Measurements from ENCODE around the gene TH. TPM values are rescaled to one million over a fixed set of nuclear protein-coding genes. Genes with fewer than 3 reads are reported as not detected.

TH gene
- total and polyA plus RNA-seq, 2 donors from 2014 or later: not detected

- TF ChIP-seq CTCF (IDR thresholded peaks at IDR 0.05; ENCODE audit: borderline replicate concordance, extremely low read depth, insufficient read depth): no peak
- FAIRE-seq: no peak
- intact Hi-C loops (cut with DNase I): no loop called here
These were observed 47.9 kb upstream of the TH start for GRCh38 chr11:2219318-2220017.

GRCh38 chr11:2218031-2218633 is 46.5 kb upstream of the TH start:
- no peak for TF ChIP-seq CTCF (IDR thresholded peaks at IDR 0.05; ENCODE audit: borderline replicate concordance, extremely low read depth, insufficient read depth)
- Histone ChIP-seq H3K9me3 (ENCODE audit: control insufficient read depth in 2 of 3, insufficient read depth in 1 of 3, low read length in 3 of 3) (no peaks in the 10 kb centered on the region), H3K4me1 (ENCODE audit: control insufficient read depth in 2 of 3, insufficient read depth in 2 of 3, low read depth in 1 of 3, low read length in 3 of 3) (no peaks in the 10 kb centered on the region), H3K36me3 (ENCODE audit: control insufficient read depth in 2 of 3, insufficient read depth in 3 of 3, low read length in 3 of 3) (no peaks in the 10 kb centered on the region), H3K27me3 (ENCODE audit: control insufficient read depth, insufficient read depth, low read length) (no peaks in the 10 kb centered on the region), H3K4me3 (ENCODE audit: low read length in 3 of 3) (no peak overlapping the region), H3K9ac (ENCODE audit: low read length in 3 of 3) (no peak overlapping the region), H3K27ac (ENCODE audit: low read depth in 2 of 2, low read length in 2 of 2) (no peak overlapping the region)
- DNase-seq (peak in 2 of 5 donors; percentile 34 to 51), FAIRE-seq (no peak)
- intact Hi-C loops (cut with DNase I): no loop called here

More at GRCh38 chr11:2219318-2220017, 47.9 kb upstream of the TH start:
- H3K27ac ChIP-seq (ENCODE audit: low read depth in 2 of 2, low read length in 2 of 2): no peak overlapping the region
- H3K27me3 ChIP-seq (ENCODE audit: control insufficient read depth, insufficient read depth, low read length): no peaks in the 10 kb centered on the region
- H3K9me3 ChIP-seq (ENCODE audit: control insufficient read depth in 2 of 3, insufficient read depth in 1 of 3, low read length in 3 of 3): peaks cover 0 to 5% (median 0%) of the 10 kb centered on the region in 3 donors
- H3K9ac ChIP-seq (ENCODE audit: low read length in 3 of 3): no peak overlapping the region
- H3K4me1 ChIP-seq (ENCODE audit: control insufficient read depth in 2 of 3, insufficient read depth in 2 of 3, low read depth in 1 of 3, low read length in 3 of 3): no peaks in the 10 kb centered on the region
- H3K4me3 ChIP-seq (ENCODE audit: low read length in 3 of 3): no peak overlapping the region
- DNase-seq: no peak
- H3K36me3 ChIP-seq (ENCODE audit: control insufficient read depth in 2 of 3, insufficient read depth in 3 of 3, low read length in 3 of 3): no peaks in the 10 kb centered on the region

- Histone ChIP-seq H3K27me3 (ENCODE audit: control insufficient read depth, insufficient read depth, low read length) (no peaks in the 10 kb centered on the region), H3K27ac (ENCODE audit: low read depth in 2 of 2, low read length in 2 of 2) (no peak overlapping the region), H3K9me3 (ENCODE audit: control insufficient read depth in 2 of 3, insufficient read depth in 1 of 3, low read length in 3 of 3) (no peaks in the 10 kb centered on the region), H3K36me3 (ENCODE audit: control insufficient read depth in 2 of 3, insufficient read depth in 3 of 3, low read length in 3 of 3) (no peaks in the 10 kb centered on the region), H3K4me1 (ENCODE audit: control insufficient read depth in 2 of 3, insufficient read depth in 2 of 3, low read depth in 1 of 3, low read length in 3 of 3) (no peaks in the 10 kb centered on the region), H3K4me3 (ENCODE audit: low read length in 3 of 3) (no peak overlapping the region), H3K9ac (ENCODE audit: low read length in 3 of 3) (no peak overlapping the region)
- FAIRE-seq: no peak
- DNase-seq: peak in 2 of 5 donors; percentile 47 to 52
- intact Hi-C loops (cut with DNase I): no loop called here
- no peak for TF ChIP-seq CTCF (IDR thresholded peaks at IDR 0.05; ENCODE audit: borderline replicate concordance, extremely low read depth, insufficient read depth)
These were observed 45.8 kb upstream of the TH start for GRCh38 chr11:2217211-2218030.
